GM15510 (cell line): ENCODE results near the gene RABL6.

Source experiments
- POLR2A ChIP-seq: IDR thresholded peaks from 3 replicates; pipeline ENCODE4 v1.6.1; 2011; ENCODE audit warnings: borderline replicate concordance; ENCODE audit not compliant: insufficient read length; ENCODE audit errors: extremely low read depth

The RABL6 gene

DNA sequence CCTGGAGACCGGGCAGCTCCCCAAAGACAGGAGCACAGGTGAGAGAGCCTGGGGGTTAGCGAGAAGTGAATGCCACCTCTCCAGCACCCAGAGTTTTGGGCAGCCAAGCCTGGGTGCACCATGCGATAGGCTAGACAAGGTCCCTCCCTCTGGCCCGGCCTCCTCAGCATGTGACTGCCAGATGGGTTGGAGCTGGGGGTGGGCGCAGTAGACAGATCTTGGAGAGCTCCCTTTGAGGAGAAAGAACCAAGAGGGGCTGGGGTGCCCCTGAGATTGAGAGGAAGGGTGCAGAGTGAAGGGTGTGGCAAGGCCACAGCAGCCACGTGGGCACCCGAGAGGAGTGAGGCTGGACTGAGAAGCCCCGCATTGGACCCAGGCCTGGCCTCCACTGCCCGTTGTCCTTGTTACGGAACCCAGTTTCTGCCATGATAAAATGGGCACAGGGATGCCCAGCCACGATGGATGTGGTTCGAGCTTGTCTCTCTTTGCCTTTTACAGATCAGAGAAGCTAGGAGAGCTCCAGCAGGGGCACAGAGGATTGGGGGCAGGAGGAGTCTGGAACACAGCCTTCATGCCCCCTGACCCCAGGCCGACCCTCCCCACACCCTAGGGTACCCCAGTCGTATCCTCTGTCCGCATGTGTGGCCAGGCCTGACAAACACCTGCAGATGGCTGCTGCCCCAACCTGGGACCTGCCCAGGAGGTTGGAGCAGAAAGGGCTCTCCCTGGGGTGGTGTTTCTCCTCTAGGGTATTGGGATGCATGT, 15.2 kb upstream of the RABL6 start:
- TF ChIP-seq POLR2A, result no peak

DNA sequence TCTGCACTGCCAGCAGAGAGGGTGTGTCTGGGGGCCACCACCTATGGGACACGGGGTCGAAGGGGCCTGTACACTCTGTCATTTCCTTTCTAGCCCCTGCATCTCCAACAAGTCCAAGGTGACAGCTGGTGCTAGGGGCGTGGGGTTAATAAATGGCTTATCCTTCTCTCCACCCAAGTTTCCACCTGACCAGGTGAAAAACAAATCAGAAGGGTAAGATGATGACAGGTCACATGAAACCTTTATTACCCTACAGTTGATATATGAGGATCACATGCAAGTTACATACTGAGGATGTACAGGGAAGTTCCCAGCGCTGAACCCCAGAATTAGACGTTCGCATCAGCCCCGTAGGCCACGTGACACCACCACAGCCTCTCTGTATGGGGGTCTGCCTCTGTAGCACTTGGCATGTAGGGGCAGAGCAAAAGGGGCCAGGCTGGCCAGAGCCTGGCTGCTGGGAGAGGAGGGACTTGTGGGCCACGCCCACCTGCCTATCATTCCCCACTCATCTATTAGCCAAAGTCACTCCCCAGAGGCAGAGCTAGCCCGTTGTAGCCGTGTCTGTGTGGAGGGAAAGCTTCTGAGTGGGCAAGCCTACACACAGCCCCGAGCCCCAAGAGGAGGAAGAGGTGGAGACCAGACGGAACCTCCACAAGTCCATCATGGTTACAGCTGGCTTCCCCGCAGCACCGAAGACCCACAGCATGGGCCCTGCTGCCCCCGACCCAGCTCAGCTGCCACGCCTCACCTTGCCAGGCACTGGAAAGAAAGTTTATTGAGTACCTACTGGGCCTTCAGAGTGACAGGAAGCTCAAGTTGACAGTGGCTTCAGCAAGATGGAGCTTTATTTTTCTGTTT, 14.4 kb upstream of the RABL6 start:
- no peak for TF ChIP-seq POLR2A

DNA sequence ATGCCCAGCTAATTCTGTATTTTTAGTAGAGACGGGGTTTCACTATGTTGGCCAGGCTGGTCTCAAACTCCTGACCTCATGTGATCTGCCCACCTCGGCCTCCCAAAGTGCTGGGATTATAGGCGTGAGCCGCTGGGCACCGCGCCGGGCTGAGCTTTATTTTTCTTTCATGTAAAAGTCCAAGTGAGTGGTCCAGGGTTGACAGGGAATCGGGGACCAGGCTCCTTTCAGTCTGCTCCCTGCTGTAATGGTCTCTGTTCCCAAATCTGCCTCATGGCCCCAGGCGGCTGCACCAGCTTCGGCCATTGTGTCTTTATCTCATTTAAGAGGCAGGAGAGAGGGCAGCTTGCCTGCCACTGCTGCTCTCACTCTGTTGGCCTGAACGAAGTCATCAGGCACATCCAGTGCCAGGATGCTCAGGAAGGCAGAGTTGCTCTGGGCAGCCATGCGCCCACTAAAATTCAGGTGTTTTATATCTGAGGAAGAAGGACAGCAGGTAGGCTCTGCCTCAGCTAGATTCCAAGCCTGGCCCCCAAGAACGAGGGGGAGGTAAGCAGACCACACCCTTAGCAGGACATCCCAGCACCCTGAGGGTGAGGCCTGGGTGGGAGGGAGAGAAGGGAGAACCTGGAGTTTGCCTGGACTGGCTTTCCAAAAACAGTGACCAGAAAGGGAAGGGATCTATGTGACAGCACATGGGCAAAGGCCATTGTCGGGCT, 13.3 kb upstream of the RABL6 start:
- no peak for TF ChIP-seq POLR2A

DNA sequence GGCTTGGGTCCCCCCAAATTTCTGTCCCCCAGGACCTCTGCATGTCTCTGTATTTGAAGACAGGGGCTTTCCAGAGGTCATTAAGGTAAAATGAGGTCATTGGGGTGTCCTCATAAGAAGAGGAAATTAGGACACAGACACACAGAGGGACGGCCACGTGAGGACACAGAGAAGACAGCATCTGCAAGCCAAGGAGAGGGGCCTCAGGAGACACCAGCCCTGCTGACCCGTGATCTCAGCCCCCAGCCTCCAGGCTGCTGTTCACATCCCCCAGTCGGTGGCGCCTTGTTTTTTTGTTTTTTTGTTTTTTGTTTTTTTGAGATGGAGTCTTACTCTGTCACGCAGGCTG, 12.8 kb upstream of the RABL6 start:
- TF ChIP-seq POLR2A, result no peak

DNA sequence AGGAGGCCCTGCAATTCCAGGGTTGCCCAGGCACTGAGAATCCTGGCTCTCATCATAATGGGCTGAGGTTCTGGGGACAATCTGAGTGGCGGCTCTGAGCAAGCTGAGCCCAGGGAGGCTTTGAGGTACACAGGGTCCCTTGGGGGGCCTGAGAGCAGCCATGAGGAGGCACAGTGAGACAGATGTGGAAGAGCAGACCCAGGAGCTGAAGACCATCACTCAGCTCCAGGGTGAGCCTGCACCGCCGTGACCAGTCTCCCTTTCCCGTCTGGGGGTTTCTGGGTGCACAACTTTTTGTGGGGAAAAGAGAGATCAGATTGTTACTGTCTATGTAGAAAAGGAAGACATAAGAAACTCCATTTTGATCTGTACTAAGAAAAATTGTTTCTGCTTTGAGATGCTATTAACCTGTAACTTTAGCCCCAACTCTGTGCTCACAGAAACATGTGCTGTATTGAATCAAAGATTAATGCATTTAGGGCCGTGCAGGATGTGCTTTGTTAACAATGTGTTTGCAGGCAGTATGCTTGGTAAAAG, 11.4 kb upstream of the RABL6 start, which contains the start of gene CCDC183:
Gene CCDC183 (plus strand): TSS at position 101 of the 537 bp plus-strand sequence. CDS start 60 bp downstream, at position 161.
- TF ChIP-seq POLR2A, result no peak

DNA sequence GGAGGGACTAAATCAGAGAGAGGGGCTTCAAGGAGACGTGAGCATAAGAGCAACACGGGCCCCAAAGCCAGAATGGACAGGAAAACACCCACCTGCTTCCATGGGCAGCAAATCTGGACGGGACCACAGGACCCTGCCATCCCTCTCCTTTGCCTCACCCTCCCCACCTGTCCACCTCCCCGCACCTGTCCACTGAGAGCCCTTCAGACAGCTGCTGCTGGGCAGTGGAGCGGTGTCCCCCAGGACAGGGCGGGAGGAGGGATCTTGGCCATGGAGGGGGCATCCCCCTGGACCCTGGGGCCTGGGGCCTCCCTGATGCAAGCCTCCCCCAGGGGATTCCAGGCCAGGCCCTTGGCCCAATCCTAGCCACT, 9.1 kb upstream of the RABL6 start:
- TF ChIP-seq POLR2A, result no peak

DNA sequence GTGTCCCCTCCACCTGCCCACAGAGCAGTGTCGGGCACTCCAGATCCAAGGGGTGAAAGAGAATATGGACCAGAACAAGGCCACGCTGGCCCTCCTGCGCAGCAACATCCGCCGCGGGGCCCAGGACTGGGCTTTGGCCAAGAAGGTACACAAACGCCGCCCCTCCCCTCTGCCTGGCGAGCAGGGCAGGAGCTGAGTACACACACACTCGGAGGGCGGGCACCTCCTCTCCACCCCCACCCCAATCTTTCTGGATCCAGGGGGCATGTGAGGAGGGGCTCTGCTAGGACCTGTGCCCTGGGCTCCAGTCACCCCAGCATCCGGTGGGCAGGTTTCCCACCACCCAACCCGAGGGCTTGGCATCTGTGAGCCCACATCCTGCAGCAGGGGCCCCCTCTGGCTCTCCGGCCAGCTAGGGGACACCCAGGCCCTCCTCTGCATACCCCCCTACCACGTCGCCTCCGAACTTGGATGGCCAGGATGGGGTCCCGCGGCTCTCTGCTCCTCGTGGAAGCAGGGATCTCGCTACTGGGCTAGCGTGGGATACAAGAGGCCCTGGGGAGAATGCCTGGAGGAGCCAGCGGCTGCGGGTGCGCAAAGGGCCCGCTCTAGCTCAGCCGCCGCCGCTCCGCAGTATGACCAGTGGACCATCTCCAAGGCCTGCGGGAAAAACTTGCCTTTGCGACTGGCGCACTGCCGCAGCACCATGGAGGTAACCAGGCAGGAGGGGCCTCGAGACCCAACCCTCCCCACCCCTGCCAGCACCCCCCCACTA, 8.5 kb upstream of the RABL6 start:
- no peak for TF ChIP-seq POLR2A

DNA sequence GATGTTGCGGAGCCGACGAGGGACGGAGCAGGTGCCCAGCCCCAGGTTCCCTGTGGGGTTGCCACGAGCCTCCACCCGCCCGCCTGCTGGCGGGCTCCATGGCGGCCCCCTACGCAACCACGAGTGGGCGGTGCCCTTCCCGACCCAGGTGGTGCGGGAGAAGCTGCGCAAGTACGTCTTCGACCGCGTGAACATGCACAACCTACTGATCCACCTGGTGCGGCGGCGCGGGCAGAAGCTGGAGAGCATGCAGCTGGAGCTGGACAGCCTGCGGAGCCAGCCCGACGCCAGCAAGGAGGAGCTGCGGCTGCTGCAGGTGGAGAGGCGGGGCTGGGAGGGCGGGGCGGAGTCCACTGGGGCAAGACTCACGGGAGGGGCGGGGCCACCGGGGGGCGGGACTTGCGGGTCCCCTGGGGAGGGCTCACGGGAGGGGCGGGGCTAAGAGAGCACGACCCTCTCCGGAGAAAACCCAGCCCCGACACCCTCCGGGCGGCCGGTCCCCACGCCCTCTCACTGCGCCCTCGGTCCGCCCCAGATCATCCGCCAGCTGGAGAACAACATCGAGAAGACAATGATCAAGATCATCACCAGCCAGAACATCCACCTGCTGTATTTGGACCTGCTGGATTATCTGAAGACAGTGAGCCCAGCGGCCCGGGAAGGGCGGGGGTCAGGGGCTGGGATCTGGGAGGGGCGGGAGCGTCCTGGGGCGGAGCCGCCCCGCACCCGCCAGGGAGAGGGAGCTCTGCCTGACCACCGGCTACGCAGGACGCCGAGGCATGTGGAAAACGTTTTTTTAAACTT, 7.7 kb upstream of the RABL6 start:
- no peak for TF ChIP-seq POLR2A

DNA sequence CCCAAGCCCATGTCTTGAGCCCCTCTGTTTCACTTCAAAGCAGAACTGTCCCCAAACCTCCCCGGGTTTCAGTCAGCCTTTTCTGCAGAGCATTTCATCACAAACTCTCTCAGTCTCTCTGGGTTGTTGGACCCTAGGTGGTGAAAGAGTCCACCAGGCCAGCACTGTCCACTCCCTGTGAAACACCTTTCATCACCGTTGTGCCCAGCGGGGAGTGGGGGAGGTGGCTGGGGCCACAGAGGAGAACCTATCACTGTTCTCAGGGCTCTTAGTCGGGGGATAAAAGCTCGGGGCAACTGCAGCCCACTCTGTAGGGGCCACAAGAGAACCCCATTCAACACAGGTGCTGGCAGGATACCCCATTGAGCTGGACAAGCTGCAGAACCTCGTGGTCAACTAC, 5.4 kb upstream of the RABL6 start:
- no peak for TF ChIP-seq POLR2A

DNA sequence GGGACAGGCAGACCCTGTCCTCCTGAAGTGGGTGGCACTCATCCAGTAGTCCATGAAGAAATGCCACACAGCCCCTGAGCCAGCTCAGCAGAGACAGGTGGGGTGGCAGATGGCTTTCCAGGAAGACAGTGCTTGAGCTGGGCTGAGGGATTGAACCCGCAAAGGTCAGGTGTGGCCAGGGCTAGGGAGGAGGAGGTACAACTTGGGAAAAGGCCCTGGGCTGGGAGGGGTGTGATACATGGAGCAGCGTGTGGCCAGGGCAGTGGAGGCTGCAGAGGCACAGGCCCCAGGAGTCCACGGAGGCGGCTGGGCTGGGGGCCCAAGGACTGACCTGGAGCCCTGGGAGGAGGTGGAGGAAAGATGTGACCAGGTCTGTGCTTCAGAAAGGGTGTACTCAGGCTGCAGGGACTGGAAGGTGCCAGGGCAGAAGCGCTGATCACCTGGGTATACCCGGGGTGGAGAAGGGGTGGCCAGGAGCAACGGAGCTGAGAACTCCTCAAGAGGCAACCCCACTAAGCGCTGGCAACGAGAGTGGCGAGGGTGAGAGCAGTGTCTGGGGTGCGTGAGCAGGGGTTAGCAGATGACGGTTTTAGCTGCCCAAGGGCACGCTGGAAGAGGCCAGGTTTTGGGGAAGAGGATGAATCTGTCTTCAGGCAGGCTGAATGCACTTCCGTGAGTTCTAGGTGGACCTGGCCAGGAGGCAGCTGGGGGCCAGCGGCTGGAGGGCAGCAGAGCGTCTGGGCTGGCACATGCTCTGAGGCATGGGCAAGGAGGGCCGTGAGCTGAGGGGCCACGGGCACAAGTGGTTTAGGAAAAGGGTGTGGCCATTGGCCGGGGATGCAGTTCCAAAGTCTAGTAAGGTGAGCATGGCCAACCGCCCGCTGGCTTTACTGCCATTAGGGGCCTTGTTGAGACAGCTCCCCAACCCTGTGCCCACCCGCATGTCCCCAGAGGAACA, 3.9 kb upstream of the RABL6 start:
- TF ChIP-seq POLR2A, result no peak

DNA sequence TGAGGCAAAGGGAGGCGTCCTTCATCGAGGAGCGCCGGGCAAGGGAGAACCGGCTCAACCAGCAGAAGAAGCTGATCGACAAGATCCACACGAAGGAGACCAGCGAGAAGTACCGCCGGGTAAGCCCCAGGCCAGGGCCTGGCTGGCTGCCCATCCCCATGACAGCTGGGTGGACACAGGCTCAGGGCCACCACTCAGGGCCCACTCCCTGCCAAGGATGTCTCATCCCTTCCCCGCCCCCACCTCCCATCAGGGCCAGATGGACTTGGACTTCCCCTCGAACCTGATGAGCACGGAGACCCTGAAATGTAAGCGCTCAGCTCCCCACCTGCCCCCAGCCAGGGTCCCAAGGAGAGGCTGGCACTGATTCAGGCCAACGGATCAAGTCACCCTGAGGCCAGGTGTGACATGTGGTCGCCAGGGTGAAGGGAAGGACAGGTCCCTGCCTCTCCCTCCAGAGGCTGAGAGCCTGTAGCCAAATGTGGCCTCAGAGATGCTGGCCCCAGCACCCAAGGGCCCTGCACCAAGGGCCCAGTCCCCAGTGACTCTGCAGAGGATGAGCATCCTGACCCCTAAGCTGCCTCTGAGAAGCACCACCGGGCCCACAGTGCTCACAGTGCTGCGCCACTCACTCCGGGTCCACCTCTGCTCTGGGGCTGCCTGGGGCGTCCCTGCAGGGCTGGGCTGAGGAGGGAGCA, 3.1 kb upstream of the RABL6 start:
- no peak for TF ChIP-seq POLR2A

DNA sequence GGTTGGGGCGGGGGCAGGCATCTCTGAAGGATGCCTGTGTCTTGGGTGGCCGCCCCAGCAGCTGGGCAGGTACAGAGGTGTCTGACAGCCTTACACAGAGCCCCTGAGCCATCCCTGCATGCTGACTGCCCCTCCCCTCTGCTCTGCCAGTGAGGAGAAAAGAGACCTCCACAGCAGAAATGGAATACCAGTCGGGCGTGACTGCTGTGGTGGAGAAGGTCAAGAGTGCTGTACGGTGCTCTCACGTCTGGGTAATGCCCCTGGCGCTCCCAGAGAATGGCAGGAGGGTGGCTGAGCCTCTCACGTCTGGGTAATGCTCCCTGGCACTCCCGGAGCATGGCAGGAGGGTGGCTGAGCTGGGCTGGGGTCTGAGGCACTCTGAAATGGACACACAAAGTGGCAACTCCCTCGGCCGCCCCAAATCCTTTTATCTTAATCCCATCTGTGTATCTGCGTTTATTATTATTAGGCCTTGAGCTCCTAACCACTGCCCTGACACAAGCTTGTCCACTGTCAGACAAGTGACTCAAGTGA, 2.5 kb upstream of the RABL6 start:
- TF ChIP-seq POLR2A, result no peak

DNA sequence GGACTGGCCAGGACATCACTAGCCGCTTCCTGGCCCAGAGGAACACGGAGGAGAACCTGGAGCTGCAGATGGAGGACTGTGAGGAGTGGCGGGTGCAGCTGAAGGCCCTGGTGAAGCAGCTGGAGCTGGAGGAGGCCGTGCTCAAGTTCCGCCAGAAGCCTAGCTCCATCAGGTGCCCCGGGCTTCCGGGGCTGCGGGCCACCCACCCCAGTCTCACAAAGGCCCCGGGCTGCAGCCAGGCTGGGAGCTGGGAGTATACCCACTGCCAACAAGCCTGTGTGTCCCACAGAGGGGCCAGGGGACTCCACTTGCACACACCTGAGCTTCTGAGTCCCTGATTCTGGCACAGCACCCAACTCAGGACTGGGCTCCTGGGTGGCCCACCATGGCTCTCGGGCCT, 1.7 kb upstream of the RABL6 start:
- no peak for TF ChIP-seq POLR2A
